Coronary artery (tissue), 2 donors: ENCODE data around the gene ACTN1.

Source experiments
- DNase-seq: peaks from one replicate; pipeline ENCODE4 v3.0.0-alpha.2; 2017; ENCODE audit warnings: low spot score
- H3K27ac ChIP-seq, 2 donors: fragments of 200-600 bp; sonication (generic); one replicate each; pipeline ENCODE4 v1.5.1; 2016 to 2019
- H3K4me3 ChIP-seq: fragments of 200-600 bp; sonication (generic); 2 replicates; pipeline ENCODE4 v1.5.1; 2016; ENCODE audit warnings: mild to moderate bottlenecking, moderate library complexity
- CTCF ChIP-seq: fragments of 200-600 bp; sonication (generic); IDR thresholded peaks from one replicate; pipeline ENCODE4 v1.5.1; 2019; ENCODE audit warnings: antibody characterized with exemption

The ACTN1 gene

DNA sequence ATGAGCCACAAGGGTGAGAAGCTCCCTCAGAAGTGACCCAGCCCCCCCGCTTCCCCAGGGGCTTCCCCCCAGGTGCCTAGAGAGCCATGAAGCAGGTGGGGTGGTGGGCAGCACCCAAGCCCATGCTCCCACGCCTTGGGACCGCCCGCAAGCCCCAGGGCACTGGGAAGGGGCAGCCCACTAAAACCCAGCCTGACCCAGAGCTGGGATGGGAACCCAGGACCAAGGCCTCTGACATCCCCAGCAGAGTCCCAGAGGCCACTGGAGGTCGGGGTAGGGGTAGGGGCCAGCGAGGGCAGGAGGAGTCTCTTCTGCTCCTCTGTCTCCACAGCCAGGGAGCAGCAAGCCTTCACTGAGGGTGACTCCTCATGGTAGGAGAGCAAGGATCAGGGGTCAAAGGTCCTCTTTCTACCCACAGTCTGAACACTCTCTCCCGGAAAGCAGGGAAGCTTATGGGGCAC, 99.8 kb downstream of the ACTN1 start:
- DNase-seq, result no peak
- H3K27ac ChIP-seq, result peak overlapping the region in 1 of 2 donors; percentile 55
- no peak overlapping the region for H3K4me3 ChIP-seq
- TF ChIP-seq CTCF, result no peak

GRCh38 chr14:68878908-68879307, 100.2 kb downstream of the ACTN1 start:
- TF ChIP-seq CTCF, result no peak
- H3K4me3 ChIP-seq, result no peak overlapping the region
- peak overlapping the region in 1 of 2 donors; percentile 55 for H3K27ac ChIP-seq
- no peak for DNase-seq

DNA sequence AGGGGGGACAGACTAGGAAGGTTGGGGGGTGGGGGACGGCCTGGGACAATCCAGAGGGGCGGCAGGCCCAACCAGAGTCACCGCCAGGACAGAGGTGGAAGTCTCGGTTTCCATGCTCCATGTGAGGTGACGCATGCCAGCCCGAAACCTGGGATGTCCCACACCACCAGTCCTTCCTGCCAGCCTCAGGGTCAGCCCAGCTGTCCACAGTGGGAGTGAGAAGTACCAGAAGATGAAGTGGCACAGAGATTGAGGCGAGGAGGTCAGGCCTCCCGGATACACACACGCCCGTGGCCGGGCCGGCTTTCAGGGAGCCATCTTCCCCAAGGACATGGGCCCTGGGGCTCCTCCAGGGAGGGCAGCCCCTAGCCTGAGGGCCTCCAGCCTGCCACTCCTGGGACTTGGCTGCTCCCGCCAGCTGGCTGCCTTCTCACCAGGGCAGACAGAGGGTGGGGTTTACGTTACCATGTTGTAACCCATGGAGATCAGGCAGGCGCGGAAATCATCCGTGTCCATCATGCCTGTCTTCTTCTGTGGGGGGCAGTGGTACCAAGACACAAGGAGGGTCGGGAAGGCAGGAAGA, 101.0 kb downstream of the ACTN1 start:
- H3K4me3 ChIP-seq, result no peak overlapping the region
- TF ChIP-seq CTCF, result no peak
- H3K27ac ChIP-seq, result peak overlapping the region in 1 of 2 donors; percentile 55
- no peak for DNase-seq

DNA sequence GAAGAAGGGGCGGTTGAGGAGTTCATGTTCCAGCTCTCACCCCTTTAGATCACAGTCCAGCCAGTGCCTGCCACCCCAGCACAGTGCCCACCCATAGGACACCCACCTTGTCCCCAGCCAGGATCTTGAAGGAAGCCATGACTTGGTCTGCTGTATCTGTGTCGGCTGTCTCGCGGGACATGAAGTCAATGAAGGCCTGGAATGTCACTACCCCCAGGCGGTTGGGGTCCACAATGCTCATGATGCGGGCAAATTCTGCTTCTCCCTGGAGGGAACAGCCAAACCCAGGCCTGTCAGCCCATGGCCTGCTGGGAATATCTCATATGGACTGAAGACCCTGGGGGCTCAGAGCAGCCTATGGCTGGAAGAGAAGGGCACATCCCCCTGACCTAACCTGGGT, 102.1 kb downstream of the ACTN1 start:
- DNase-seq, result no peak
- TF ChIP-seq CTCF, result no peak
- no peak overlapping the region for H3K27ac ChIP-seq
- no peak overlapping the region for H3K4me3 ChIP-seq

- Histone ChIP-seq H3K4me3 (no peak overlapping the region), H3K27ac (no peak overlapping the region)
- DNase-seq, result no peak
- TF ChIP-seq CTCF, result no peak
These were observed 104.4 kb downstream of the ACTN1 start for GRCh38 chr14:68874746-68875155.

DNA sequence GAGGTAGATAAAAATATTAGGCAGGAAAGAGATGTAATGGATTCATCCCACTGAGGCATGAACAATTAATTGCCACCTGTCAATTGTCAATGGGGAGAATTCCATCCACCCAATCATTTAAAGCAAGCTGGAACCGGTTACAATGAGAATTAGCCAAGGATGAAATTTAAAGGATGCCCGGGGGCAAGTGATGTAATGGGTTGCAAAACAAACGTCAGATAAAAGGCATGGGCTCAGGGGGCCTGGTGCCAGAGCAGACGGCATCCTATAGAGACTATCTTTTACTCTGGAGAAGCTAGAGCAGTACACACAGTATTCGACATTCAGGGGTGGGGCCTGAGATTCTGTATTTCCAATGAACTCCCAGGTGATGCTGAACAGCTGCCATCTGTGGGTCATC, 105.7 kb downstream of the ACTN1 start:
- no peak for DNase-seq
- H3K4me3 ChIP-seq, result no peak overlapping the region
- no peak for TF ChIP-seq CTCF
- no peak overlapping the region for H3K27ac ChIP-seq

- Histone ChIP-seq H3K4me3 (no peak overlapping the region), H3K27ac (no peak overlapping the region)
- no peak for TF ChIP-seq CTCF
- DNase-seq, result no peak
These were observed 107.7 kb downstream of the ACTN1 start for GRCh38 chr14:68871392-68871791.
